Neural progenitor cell (in vitro differentiated cells): ENCODE measurements around the gene AFF1.

Experiments used
- CTCF ChIP-seq: fragments of 200-600 bp; sonication (generic); IDR thresholded peaks from 2 replicates; pipeline ENCODE4 v1.5.1; 2017; ENCODE audit warnings: antibody characterized with exemption, mild to moderate bottlenecking
- EZH2 ChIP-seq: fragments of 200-600 bp; sonication (generic); IDR thresholded peaks from 2 replicates; pipeline ENCODE4 v1.6.1; 2017; ENCODE audit warnings: antibody characterized with exemption, mild to moderate bottlenecking, moderate library complexity
- EZH2phosphoT487 ChIP-seq: fragments of 200-600 bp; sonication (generic); IDR thresholded peaks from 2 replicates; pipeline ENCODE4 v1.6.1; 2017; ENCODE audit warnings: antibody characterized with exemption

- TF ChIP-seq CTCF = no peak
- no peak for TF ChIP-seq EZH2
- no peak for TF ChIP-seq EZH2phosphoT487
Observed at GRCh38 chr4:87087420-87087819, 152.6 kb downstream of the AFF1 start.
